Mucosa of descending colon (tissue), 3 donors: Measurements from ENCODE around the gene ACACB. TPM values are rescaled to one million over a fixed set of nuclear protein-coding genes. Genes with fewer than 3 reads are reported as not detected.

Experiments used
- ATAC-seq: fragments of 200-7000 bp; cut with Tn5 transposase; one replicate; pipeline ENCODE4 v1.9.1; 2020; ENCODE audit warnings: mild to moderate bottlenecking, moderate library complexity
- DNase-seq, 3 donors: peaks; one replicate each; pipeline ENCODE4 v3.0.0-alpha.2; 2020
- H3K36me3 ChIP-seq: fragments of 200-600 bp; one replicate; pipeline ENCODE4 v1.8.0; 2021; ENCODE audit warnings: low read depth, mild to moderate bottlenecking
- H3K4me1 ChIP-seq: fragments of 200-600 bp; one replicate; pipeline ENCODE4 v1.8.0; 2021; ENCODE audit warnings: low read depth, mild to moderate bottlenecking
- H3K4me3 ChIP-seq: fragments of 200-600 bp; one replicate; pipeline ENCODE4 v1.8.0; 2021; ENCODE audit warnings: mild to moderate bottlenecking
- H3K9me3 ChIP-seq: fragments of 200-600 bp; one replicate; pipeline ENCODE4 v1.8.0; 2021; ENCODE audit warnings: mild to moderate bottlenecking
- CTCF ChIP-seq: fragments of 200-600 bp; IDR thresholded peaks from one replicate; pipeline ENCODE4 v1.8.0; 2022; ENCODE audit warnings: antibody characterized with exemption, mild to moderate bottlenecking
- intact Hi-C, 2 donors: fragments of 100-400 bp; cut with DNase I in 1 of 2; cut with micrococcal nuclease in 1 of 2; formaldehyde crosslinking; loops; one replicate each; pipeline versions ENCODE4 v1.11.0 to v1.11.1; 2022; cut with DNase I, micrococcal nuclease
- total RNA-seq, 3 donors: library from RNA; stranded (reverse); fragmentation: NEBNext Ultra II Directional in 2 of 3; extraction: Animal tissue kit (Norgen Biotek cat#: 25700) in 2 of 3; gene quantifications; one replicate each; pipeline versions ENCODE4 v1.2.1 to v1.2.4, GENCODE V29; 2021 to 2023
- donor health status: DM: no; HTN: no; CAD: no; lungs with moderate emphysema.
- donor health status: DM: no; HTN: no; CAD: no.
- donor health status: DM: no; HTN: yes; CAD: no.

Gene ACACB
- total RNA-seq, 3 donors from 2014 or later = 54.4 to 155 (median 66.3) TPM

- no peak overlapping the region for H3K4me3 ChIP-seq
- no peaks in the 10 kb centered on the region for H3K9me3 ChIP-seq
- no peaks in the 10 kb centered on the region for H3K4me1 ChIP-seq
- peak; percentile 94 for ATAC-seq
- intact Hi-C loops = loop anchor here in 1 of 2 donors (5.0 kb wide), 1 partner anchor 123 kb away; no protein-coding TSS in a partner anchor
- peak; percentile 77 to 85 (median 85) for DNase-seq
- TF ChIP-seq CTCF = peak; percentile 63
- peaks cover 4% of the 10 kb centered on the region for H3K36me3 ChIP-seq
These were observed 147.9 kb downstream of the ACACB start for GRCh38 chr12:109264095-109264942.

GRCh38 chr12:109264943-109265650 lies 148.7 kb downstream of the ACACB start:
- H3K36me3 ChIP-seq = peaks cover 4% of the 10 kb centered on the region
- DNase-seq = no peak
- TF ChIP-seq CTCF = no peak
- no peak for ATAC-seq
- no peaks in the 10 kb centered on the region for H3K9me3 ChIP-seq
- H3K4me3 ChIP-seq = no peak overlapping the region
- no peaks in the 10 kb centered on the region for H3K4me1 ChIP-seq
- intact Hi-C loops = loop anchor here (5.0 kb wide), 1 partner anchor 122 kb away; no protein-coding TSS in a partner anchor

GRCh38 chr12:109266106-109266879 lies 149.9 kb downstream of the ACACB start:
- Histone ChIP-seq H3K36me3 (peaks cover 4% of the 10 kb centered on the region), H3K4me1 (no peaks in the 10 kb centered on the region), H3K4me3 (no peak overlapping the region), H3K9me3 (no peaks in the 10 kb centered on the region)
- TF ChIP-seq CTCF = no peak
- intact Hi-C loops = loop anchor here in 1 of 2 donors (5.0 kb wide), 1 partner anchor 121 kb away; no protein-coding TSS in a partner anchor
- ATAC-seq (no peak), DNase-seq (no peak)

- H3K36me3 ChIP-seq = peaks cover 4% of the 10 kb centered on the region
- DNase-seq (no peak), ATAC-seq (no peak)
- H3K9me3 ChIP-seq = no peaks in the 10 kb centered on the region
- no peak overlapping the region for H3K4me3 ChIP-seq
- no peak for TF ChIP-seq CTCF
- H3K4me1 ChIP-seq = no peaks in the 10 kb centered on the region
- intact Hi-C loops = loop anchor here in 1 of 2 donors (5.0 kb wide), 1 partner anchor 120 kb away; no protein-coding TSS in a partner anchor
These were observed 151.0 kb downstream of the ACACB start for GRCh38 chr12:109267361-109267760.

GRCh38 chr12:109268896-109269295 lies 152.5 kb downstream of the ACACB start:
- no peak for TF ChIP-seq CTCF
- Histone ChIP-seq H3K36me3 (peaks cover 4% of the 10 kb centered on the region), H3K4me1 (no peaks in the 10 kb centered on the region), H3K4me3 (no peak overlapping the region), H3K9me3 (no peaks in the 10 kb centered on the region)
- ATAC-seq (no peak), DNase-seq (no peak)
- intact Hi-C loops = loop anchor here in 1 of 2 donors (5.0 kb wide), 1 partner anchor 118 kb away; no protein-coding TSS in a partner anchor
